OCI-LY7 (cell line): ENCODE results near the gene ODF2L. TPM values are rescaled to one million over a fixed set of nuclear protein-coding genes. Genes with fewer than 3 reads are reported as not detected.
"Not testable (repeated sequence)": the region's sequence is repeated elsewhere in the genome, so short reads cannot be mapped to it uniquely, and the experiment has no call there.

Experiments
- BruUV-seq: library from RNA; stranded (reverse); fragments of 400-500 nt; replicated peaks from 2 replicates; lab custom pipeline; 2021; lab: Mats Ljungman, UMichigan
- CTCF ChIA-PET: fragments of 300-600 bp; sonication (Branson Sonifier 250); formaldehyde crosslinking; loops from one replicate; lab custom pipeline; 2022; ENCODE audit warnings: antibody characterized with exemption; ENCODE audit not compliant: unreplicated experiment; lab: Charles Lee
- POLR2A ChIA-PET: fragments of 300-600 bp; sonication (Branson Sonifier 250); formaldehyde crosslinking; loops from one replicate; lab custom pipeline; 2022; ENCODE audit warnings: antibody characterized with exemption; lab: Charles Lee
- DNase-seq: peaks from one replicate; pipeline ENCODE4 v3.0.0-alpha.2; 2015; ENCODE audit warnings: low spot score
- H2AFZ ChIP-seq: fragments of 200-600 bp; sonication (generic), shearing (Covaris generic); 2 replicates; pipeline ENCODE4 v1.6.1; 2014; ENCODE audit warnings: mild to moderate bottlenecking, antibody characterized with exemption, low read length, moderate library complexity
- H3K27ac ChIP-seq: fragments of 200-600 bp; sonication (generic); 2 replicates; pipeline ENCODE4 v1.5.1; 2014; ENCODE audit warnings: mixed run types, low read depth, mild to moderate bottlenecking, moderate library complexity, low read length, inconsistent platforms; ENCODE audit not compliant: poor library complexity, severe bottlenecking
- H3K36me3 ChIP-seq: fragments of 200-600 bp; sonication (generic); 2 replicates; pipeline ENCODE4 v1.6.1; 2014; ENCODE audit warnings: mild to moderate bottlenecking, antibody characterized with exemption, low read length, moderate library complexity, mixed read lengths; ENCODE audit not compliant: insufficient read depth
- H3K4me1 ChIP-seq: fragments of 200-600 bp; sonication (generic); 2 replicates; pipeline ENCODE4 v1.5.1; 2014; ENCODE audit warnings: mild to moderate bottlenecking, low read length; ENCODE audit not compliant: insufficient read depth, poor library complexity, severe bottlenecking
- H3K4me2 ChIP-seq: fragments of 200-600 bp; sonication (generic); 2 replicates; pipeline ENCODE4 v1.6.1; 2014; ENCODE audit warnings: mild to moderate bottlenecking, low read length
- H3K4me3 ChIP-seq: fragments of 200-600 bp; sonication (generic); 2 replicates; pipeline ENCODE4 v1.5.1; 2014; ENCODE audit warnings: mild to moderate bottlenecking, low read depth, low read length; ENCODE audit not compliant: poor library complexity, severe bottlenecking
- H3K79me2 ChIP-seq: fragments of 200-600 bp; sonication (generic); 2 replicates; pipeline ENCODE4 v1.6.1; 2016; ENCODE audit warnings: low read depth, mild to moderate bottlenecking, low read length, moderate library complexity, mixed read lengths; ENCODE audit not compliant: insufficient read depth
- H3K9me2 ChIP-seq: fragments of 200-600 bp; sonication (generic); 2 replicates; pipeline ENCODE4 v1.6.1; 2016; ENCODE audit warnings: mild to moderate bottlenecking, low read length, mixed read lengths; ENCODE audit not compliant: insufficient read depth
- H3K9me3 ChIP-seq: fragments of 200-600 bp; sonication (generic); 2 replicates; pipeline ENCODE4 v1.6.1; 2014; ENCODE audit warnings: mild to moderate bottlenecking, mixed run types, low read length, mixed read lengths
- H4K20me1 ChIP-seq: fragments of 200-600 bp; sonication (generic); 2 replicates; pipeline ENCODE4 v1.6.1; 2014; ENCODE audit warnings: mild to moderate bottlenecking, antibody characterized with exemption, low read length, moderate library complexity, mixed read lengths; ENCODE audit not compliant: insufficient read depth
- CTCF ChIP-seq: fragments of 200-600 bp; sonication (generic); conservative IDR thresholded peaks from 2 replicates; pipeline ENCODE4 v1.5.1; 2014; ENCODE audit warnings: mild to moderate bottlenecking, antibody characterized with exemption, low read length, moderate library complexity, mixed read lengths
- EZH2phosphoT487 ChIP-seq: fragments of 200-600 bp; sonication (generic); IDR thresholded peaks from 2 replicates; pipeline ENCODE4 v1.6.1; 2018; ENCODE audit warnings: low read depth, borderline replicate concordance, mild to moderate bottlenecking, mixed run types, antibody characterized with exemption, low read length, moderate library complexity, mixed read lengths
- intact Hi-C: fragments of 100-400 bp; cut with micrococcal nuclease; formaldehyde crosslinking; loops from one replicate; pipeline ENCODE4 v1.10.0; 2022; ENCODE audit not compliant: unreplicated experiment
- total RNA-seq, 2 experiments: library from RNA; depleted of rRNA in 1 of 2; stranded (reverse); fragments of >200 nt in 1 of 2; shearing (Covaris generic) in 1 of 2; gene quantifications; 2 replicates each; pipeline ENCODE4 v1.2.3, GENCODE V29; 2014 to 2022

Gene ODF2L
- total RNA-seq, 2 experiments from 2014 or later: 24.7 to 44.8 TPM

- Histone ChIP-seq H3K4me2 (no peak overlapping the region), H3K79me2 (no peaks in the 10 kb centered on the region), H3K4me1 (no peaks in the 10 kb centered on the region), H3K27ac (no peak overlapping the region), H2AFZ (no peak overlapping the region), H3K9me3 (no peaks in the 10 kb centered on the region), H4K20me1 (no peaks in the 10 kb centered on the region), H3K36me3 (peaks cover 17% of the 10 kb centered on the region), H3K9me2 (no peaks in the 10 kb centered on the region), H3K4me3 (no peak overlapping the region)
- no peak for TF ChIP-seq EZH2phosphoT487
- TF ChIP-seq CTCF: no peak
- POLR2A ChIA-PET: no interaction called here
- no TSS peak for BruUV-seq
- CTCF ChIA-PET: no interaction called here
- no peak for DNase-seq
- intact Hi-C loops: no loop called here
Measured at GRCh38 chr1:86357796-86358195, 38.3 kb downstream of the ODF2L start.

GRCh38 chr1:86356247-86356646, 39.9 kb downstream of the ODF2L start:
- Histone ChIP-seq H3K4me3 (no peak overlapping the region), H3K27ac (no peak overlapping the region), H4K20me1 (no peaks in the 10 kb centered on the region), H2AFZ (no peak overlapping the region), H3K9me2 (no peaks in the 10 kb centered on the region), H3K4me1 (no peaks in the 10 kb centered on the region), H3K9me3 (no peaks in the 10 kb centered on the region), H3K79me2 (no peaks in the 10 kb centered on the region), H3K36me3 (peaks cover 24% of the 10 kb centered on the region), H3K4me2 (no peak overlapping the region)
- CTCF ChIA-PET: no interaction called here
- DNase-seq: peak; percentile 5
- peak; percentile 52 for TF ChIP-seq CTCF
- no peak for TF ChIP-seq EZH2phosphoT487
- intact Hi-C loops: no loop called here
- BruUV-seq: no TSS peak
- POLR2A ChIA-PET: no interaction called here

GRCh38 chr1:86352086-86352485, 44.0 kb downstream of the ODF2L start:
- intact Hi-C loops: no loop called here
- Histone ChIP-seq H3K9me3 (no peaks in the 10 kb centered on the region), H3K27ac (no peak overlapping the region), H3K79me2 (no peaks in the 10 kb centered on the region), H2AFZ (no peak overlapping the region), H3K4me2 (no peak overlapping the region), H4K20me1 (no peaks in the 10 kb centered on the region), H3K4me1 (no peaks in the 10 kb centered on the region), H3K36me3 (peaks cover 24% of the 10 kb centered on the region), H3K4me3 (no peak overlapping the region), H3K9me2 (no peaks in the 10 kb centered on the region)
- POLR2A ChIA-PET: no interaction called here
- BruUV-seq: no TSS peak
- TF ChIP-seq EZH2phosphoT487: no peak
- CTCF ChIA-PET: no interaction called here
- DNase-seq: no peak

DNA sequence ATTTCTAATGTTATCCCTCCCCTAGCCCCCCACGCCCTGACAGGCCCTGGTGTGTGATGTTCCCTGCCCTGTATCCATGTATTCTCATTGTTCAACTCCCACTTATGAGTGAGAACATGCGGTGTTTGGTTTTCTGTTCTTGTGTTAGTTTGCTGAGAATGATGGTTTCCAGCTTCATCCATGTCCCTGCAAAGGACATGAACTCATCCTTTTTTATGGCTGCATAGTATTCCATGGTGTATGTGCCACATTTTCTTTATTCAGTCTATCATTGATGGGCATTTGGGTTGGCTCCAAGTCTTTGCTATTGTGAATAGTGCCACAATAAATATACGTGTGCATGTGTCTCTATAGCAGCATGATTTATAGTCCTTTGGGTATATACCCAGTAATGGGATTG, 45.9 kb downstream of the ODF2L start:
- DNase-seq, H3K4me1 ChIP-seq, H3K27ac ChIP-seq, CTCF ChIA-PET, H3K9me2 ChIP-seq, BruUV-seq, H2AFZ ChIP-seq, H3K4me2 ChIP-seq, H3K4me3 ChIP-seq, H4K20me1 ChIP-seq, H3K79me2 ChIP-seq, H3K9me3 ChIP-seq, intact Hi-C loops: not testable (repeated sequence)
- peaks cover 24% of the 10 kb centered on the region for H3K36me3 ChIP-seq
- POLR2A ChIA-PET: interaction anchor here (0.5 to 0.7 kb wide), 2 partner anchors 118 to 169 kb away, joined by 3 read pairs; no protein-coding TSS in a partner anchor
